Measurements from ENCODE around the gene CHST11. TPM values are rescaled to one million over a fixed set of nuclear protein-coding genes. Genes with fewer than 3 reads are reported as not detected.

Gene CHST11
- total and polyA plus RNA-seq, 10 of the 15 experiments (the other 5 are each of a cell fraction or from before 2014, with no cell fraction given), result 1.9 to 38.1 (median 17.2) TPM

- TF ChIP-seq RBBP5 (conservative IDR thresholded peaks at IDR 0.05), result no peak
- TF ChIP-seq, protein P1, sequence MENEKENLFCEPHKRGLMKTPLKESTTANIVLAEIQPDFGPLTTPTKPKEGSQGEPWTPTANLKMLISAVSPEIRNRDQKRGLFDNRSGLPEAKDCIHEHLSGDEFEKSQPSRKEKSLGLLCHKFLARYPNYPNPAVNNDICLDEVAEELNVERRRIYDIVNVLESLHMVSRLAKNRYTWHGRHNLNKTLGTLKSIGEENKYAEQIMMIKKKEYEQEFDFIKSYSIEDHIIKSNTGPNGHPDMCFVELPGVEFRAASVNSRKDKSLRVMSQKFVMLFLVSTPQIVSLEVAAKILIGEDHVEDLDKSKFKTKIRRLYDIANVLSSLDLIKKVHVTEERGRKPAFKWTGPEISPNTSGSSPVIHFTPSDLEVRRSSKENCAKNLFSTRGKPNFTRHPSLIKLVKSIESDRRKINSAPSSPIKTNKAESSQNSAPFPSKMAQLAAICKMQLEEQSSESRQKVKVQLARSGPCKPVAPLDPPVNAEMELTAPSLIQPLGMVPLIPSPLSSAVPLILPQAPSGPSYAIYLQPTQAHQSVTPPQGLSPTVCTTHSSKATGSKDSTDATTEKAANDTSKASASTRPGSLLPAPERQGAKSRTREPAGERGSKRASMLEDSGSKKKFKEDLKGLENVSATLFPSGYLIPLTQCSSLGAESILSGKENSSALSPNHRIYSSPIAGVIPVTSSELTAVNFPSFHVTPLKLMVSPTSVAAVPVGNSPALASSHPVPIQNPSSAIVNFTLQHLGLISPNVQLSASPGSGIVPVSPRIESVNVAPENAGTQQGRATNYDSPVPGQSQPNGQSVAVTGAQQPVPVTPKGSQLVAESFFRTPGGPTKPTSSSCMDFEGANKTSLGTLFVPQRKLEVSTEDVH (IDR thresholded peaks at IDR 0.05; ENCODE audit: low read depth, partially characterized antibody), result no peak
- TF ChIP-seq NR2C1 (IDR thresholded peaks at IDR 0.05), result no peak
- TF ChIP-seq, protein P2, sequence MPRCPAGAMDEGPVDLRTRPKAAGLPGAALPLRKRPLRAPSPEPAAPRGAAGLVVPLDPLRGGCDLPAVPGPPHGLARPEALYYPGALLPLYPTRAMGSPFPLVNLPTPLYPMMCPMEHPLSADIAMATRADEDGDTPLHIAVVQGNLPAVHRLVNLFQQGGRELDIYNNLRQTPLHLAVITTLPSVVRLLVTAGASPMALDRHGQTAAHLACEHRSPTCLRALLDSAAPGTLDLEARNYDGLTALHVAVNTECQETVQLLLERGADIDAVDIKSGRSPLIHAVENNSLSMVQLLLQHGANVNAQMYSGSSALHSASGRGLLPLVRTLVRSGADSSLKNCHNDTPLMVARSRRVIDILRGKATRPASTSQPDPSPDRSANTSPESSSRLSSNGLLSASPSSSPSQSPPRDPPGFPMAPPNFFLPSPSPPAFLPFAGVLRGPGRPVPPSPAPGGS (IDR thresholded peaks at IDR 0.05; ENCODE audit: borderline replicate concordance, insufficient read depth, low read depth, low read length, poor library complexity, severe bottlenecking), result no peak
- TF ChIP-seq, protein P3, sequence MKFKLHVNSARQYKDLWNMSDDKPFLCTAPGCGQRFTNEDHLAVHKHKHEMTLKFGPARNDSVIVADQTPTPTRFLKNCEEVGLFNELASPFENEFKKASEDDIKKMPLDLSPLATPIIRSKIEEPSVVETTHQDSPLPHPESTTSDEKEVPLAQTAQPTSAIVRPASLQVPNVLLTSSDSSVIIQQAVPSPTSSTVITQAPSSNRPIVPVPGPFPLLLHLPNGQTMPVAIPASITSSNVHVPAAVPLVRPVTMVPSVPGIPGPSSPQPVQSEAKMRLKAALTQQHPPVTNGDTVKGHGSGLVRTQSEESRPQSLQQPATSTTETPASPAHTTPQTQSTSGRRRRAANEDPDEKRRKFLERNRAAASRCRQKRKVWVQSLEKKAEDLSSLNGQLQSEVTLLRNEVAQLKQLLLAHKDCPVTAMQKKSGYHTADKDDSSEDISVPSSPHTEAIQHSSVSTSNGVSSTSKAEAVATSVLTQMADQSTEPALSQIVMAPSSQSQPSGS (IDR thresholded peaks at IDR 0.05; ENCODE audit: low read length), result peak; percentile 43; the same call in 1 of the 2 replicates
- no peak for TF ChIP-seq TCF12 (IDR thresholded peaks at IDR 0.05; ENCODE audit: low read depth, low read length)
- no peak for TF ChIP-seq KAT2A (conservative IDR thresholded peaks at IDR 0.05; ENCODE audit: control insufficient read depth, low read depth, low read length)
- TF ChIP-seq EED (IDR thresholded peaks at IDR 0.05; ENCODE audit: low read depth), result 0 out of 2 replicates have a peak, but pooled peaks have one; percentile 13
- no peak for TF ChIP-seq MXI1 (IDR thresholded peaks at IDR 0.05; ENCODE audit: low read depth, low read length)
- no peak for TF ChIP-seq GABPA (IDR thresholded peaks at IDR 0.05; ENCODE audit: low read depth)
- no peak for TF ChIP-seq NFYB (IDR thresholded peaks at IDR 0.05; ENCODE audit: insufficient read depth, low read depth, low read length)
- TF ChIP-seq MEF2A (IDR thresholded peaks at IDR 0.05; ENCODE audit: insufficient read depth, low read depth, low read length), result no peak
- TF ChIP-seq, protein P4, sequence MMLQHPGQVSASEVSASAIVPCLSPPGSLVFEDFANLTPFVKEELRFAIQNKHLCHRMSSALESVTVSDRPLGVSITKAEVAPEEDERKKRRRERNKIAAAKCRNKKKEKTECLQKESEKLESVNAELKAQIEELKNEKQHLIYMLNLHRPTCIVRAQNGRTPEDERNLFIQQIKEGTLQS (IDR thresholded peaks at IDR 0.05; ENCODE audit: borderline replicate concordance, extremely low read depth, low read depth, low read length), result no peak
- no peak for TF ChIP-seq SUZ12 (IDR thresholded peaks at IDR 0.05; ENCODE audit: unreplicated experiment)
- TF ChIP-seq PAX8 (IDR thresholded peaks at IDR 0.05), result no peak
- no peak for TF ChIP-seq MTA3 (IDR thresholded peaks at IDR 0.05; ENCODE audit: borderline replicate concordance, low read length)
- TF ChIP-seq SMC3 (IDR thresholded peaks at IDR 0.05; ENCODE audit: borderline replicate concordance, low read length), result no peak
- peak; percentile 86 for TF ChIP-seq ATF7 (IDR thresholded peaks at IDR 0.05; ENCODE audit: low read depth)
- no peak for TF ChIP-seq RCOR1 (conservative IDR thresholded peaks at IDR 0.05; ENCODE audit: low read depth, low read length)
- no peak for TF ChIP-seq SPI1 (IDR thresholded peaks at IDR 0.05; ENCODE audit: borderline replicate concordance, insufficient read depth, low read depth, low read length)
- no peak for TF ChIP-seq MYC (IDR thresholded peaks at IDR 0.05; ENCODE audit: insufficient read depth, insufficient read length, insufficient replicate concordance, low read length, severe bottlenecking)
Measured at GRCh38 chr12:104459368-104459909, 2.7 kb downstream of the CHST11 start (continued).
